Esophagus squamous epithelium (tissue), 5 donors: Measurements from ENCODE around the gene SLC45A1. TPM values are rescaled to one million over a fixed set of nuclear protein-coding genes. Genes with fewer than 3 reads are reported as not detected.
A peak's percentile ranks its signal among the peaks of the same experiment; 100 is the strongest.

ENCODE experiments used
- DNase-seq: peaks from one replicate; lab custom pipeline; 2025; lab: John Stamatoyannopoulos, UW
- H3K27ac ChIP-seq, 4 donors: fragments of 200-600 bp; sonication (generic); one replicate each; pipeline ENCODE4 v1.5.1; 2016 to 2019; ENCODE audit warnings: mild to moderate bottlenecking in 1 of 4
- H3K27me3 ChIP-seq, 4 donors: fragments of 200-600 bp; sonication (generic); 1 replicate in 3 of 4; 2 replicates in 1 of 4; pipeline versions ENCODE4 v1.5.1 to v1.6.0; 2017 to 2021; ENCODE audit warnings: antibody characterized with exemption in 1 of 4
- H3K36me3 ChIP-seq, 3 donors: fragments of 200-600 bp; sonication (generic); one replicate each; pipeline ENCODE4 v1.5.1; 2016 to 2019
- H3K4me1 ChIP-seq, 3 donors: fragments of 200-600 bp; sonication (generic); one replicate each; pipeline ENCODE4 v1.5.1; 2017 to 2019
- H3K4me3 ChIP-seq, 4 donors: fragments of 200-600 bp; sonication (generic); 1 replicate in 3 of 4; 2 replicates in 1 of 4; pipeline ENCODE4 v1.5.1; 2016 to 2019; ENCODE audit warnings: mild to moderate bottlenecking in 2 of 4, moderate library complexity in 1 of 4
- H3K9me3 ChIP-seq, 3 donors: fragments of 200-600 bp; sonication (generic); one replicate each; pipeline ENCODE4 v1.5.1; 2016 to 2019
- POLR2A ChIP-seq, 4 donors: fragments of 450-650 bp; IDR thresholded peaks; one replicate each; pipeline ENCODE4 v1.6.1; 2017; ENCODE audit warnings: antibody characterized with exemption in 4 of 4, mild to moderate bottlenecking in 4 of 4, moderate library complexity in 3 of 4
- WGBS, 2 donors: methylation state at CpG; one replicate each; pipeline ENCODE4 v1.1.5; 2018; 5-methylcytosine and 5-hydroxymethylcytosine counted together
- intact Hi-C: fragments of 100-400 bp; cut with DNase I; formaldehyde crosslinking; loops from one replicate; pipeline ENCODE4 v1.15.0; 2022
- total RNA-seq, 4 donors: library from RNA; depleted of rRNA; stranded (reverse); fragments of >200 nt; gene quantifications; one replicate each; pipeline ENCODE4 v1.1.0, GENCODE V29; 2016
- TF ChIP-seq, protein P1 (sequence below), 6 experiments: fragments of 450-650 bp in 4 of 6; fragments of 200-600 bp in 2 of 6; sonication (generic) in 2 of 6; IDR thresholded peaks; one replicate each; pipeline ENCODE4 v1.5.1; 2016 to 2019; ENCODE audit warnings: antibody characterized with exemption in 6 of 6, mild to moderate bottlenecking in 4 of 6, moderate library complexity in 4 of 6
- donor health status: DM: yes; HTN: yes; CAD: no.

Gene SLC45A1
- total RNA-seq, 4 donors from 2014 or later: 0.13 to 3.4 (median 0.81) TPM

DNA sequence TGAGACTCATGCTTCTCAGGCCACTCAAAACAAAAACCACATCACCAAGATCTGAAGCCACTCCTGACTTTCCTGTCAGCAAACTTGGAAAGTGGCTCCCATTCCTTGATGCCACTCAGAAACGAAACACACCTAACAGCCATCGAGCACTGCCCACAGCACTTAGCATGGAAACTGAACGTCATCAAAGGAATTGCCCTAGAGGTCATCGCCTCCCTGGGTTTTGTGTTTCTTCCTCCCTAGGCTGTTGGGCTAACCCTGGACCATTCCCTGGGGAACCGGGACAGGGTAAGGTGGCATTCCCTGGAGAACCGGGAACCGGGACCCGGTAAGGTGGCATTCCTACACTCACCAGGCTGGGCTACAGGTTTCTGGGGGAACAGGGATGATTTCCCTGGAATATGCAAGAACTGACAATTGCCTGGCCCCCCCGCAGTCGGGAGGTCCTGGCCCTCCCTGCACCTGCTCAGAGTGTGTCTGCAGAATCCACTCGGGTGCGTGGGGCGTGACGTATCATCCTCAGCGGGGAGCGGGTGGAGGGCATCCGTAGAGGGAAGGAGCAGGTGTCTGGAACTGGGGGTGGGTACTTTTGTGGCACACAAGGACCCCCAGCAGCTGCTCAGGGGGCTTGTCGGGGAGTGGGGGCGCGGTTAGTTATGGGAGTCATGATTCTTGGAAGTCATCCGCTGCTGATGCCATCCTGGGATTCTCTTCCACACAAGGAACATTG lies 30.3 kb downstream of the SLC45A1 start:
- no peak for DNase-seq
- no peak overlapping the region for H3K27ac ChIP-seq
- 60 to 71% methylated on average over 2 to 14 of the region's 21 CpGs for WGBS, 2 donors
- H3K36me3 ChIP-seq: peaks cover 0 to 13% (median 0%) of the 10 kb centered on the region in 3 donors
- no peaks in the 10 kb centered on the region for H3K9me3 ChIP-seq
- H3K4me3 ChIP-seq: no peak overlapping the region
- intact Hi-C loops: no loop called here
- peaks cover 0 to 6% (median 0%) of the 10 kb centered on the region in 4 donors for H3K27me3 ChIP-seq
- TF ChIP-seq, protein P1, sequence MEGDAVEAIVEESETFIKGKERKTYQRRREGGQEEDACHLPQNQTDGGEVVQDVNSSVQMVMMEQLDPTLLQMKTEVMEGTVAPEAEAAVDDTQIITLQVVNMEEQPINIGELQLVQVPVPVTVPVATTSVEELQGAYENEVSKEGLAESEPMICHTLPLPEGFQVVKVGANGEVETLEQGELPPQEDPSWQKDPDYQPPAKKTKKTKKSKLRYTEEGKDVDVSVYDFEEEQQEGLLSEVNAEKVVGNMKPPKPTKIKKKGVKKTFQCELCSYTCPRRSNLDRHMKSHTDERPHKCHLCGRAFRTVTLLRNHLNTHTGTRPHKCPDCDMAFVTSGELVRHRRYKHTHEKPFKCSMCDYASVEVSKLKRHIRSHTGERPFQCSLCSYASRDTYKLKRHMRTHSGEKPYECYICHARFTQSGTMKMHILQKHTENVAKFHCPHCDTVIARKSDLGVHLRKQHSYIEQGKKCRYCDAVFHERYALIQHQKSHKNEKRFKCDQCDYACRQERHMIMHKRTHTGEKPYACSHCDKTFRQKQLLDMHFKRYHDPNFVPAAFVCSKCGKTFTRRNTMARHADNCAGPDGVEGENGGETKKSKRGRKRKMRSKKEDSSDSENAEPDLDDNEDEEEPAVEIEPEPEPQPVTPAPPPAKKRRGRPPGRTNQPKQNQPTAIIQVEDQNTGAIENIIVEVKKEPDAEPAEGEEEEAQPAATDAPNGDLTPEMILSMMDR (IDR thresholded peaks at IDR 0.05): no peak
- TF ChIP-seq POLR2A (IDR thresholded peaks at IDR 0.05): no peak
- H3K4me1 ChIP-seq: peaks cover 15 to 60% (median 21%) of the 10 kb centered on the region in 3 donors

DNA sequence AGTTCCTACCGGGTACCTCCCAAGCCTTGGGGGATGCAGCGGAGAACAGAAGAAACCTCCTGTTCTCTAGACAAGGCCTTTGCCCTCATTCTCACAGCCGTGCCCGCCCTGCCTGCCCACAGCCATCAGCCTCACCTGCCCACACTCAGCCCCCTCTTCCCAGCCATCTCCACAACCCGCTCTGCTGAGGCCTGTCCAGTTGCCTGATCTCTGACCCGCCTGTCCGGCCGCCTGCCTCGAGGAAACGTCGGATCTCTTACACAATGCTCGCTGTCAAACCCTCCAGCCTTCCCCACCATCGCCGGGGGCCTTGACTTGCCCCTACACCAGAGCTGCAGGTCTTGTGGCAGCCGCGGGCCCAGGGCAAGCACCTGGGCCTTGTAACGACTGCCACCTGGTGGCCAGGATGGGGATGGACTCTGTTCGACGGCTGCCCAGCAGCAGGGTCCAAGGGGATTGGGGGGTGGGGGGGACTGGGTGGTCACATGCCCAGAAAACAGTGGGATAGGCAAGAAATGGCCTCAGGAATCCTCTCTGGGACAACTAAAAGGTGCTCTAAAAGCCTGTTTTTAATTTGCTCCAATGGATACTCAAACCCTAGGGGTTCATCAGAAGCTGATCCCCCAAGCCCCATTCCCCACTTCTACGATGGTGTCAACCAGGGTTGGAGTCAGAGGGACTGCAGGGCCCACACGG lies 31.0 kb downstream of the SLC45A1 start:
- DNase-seq: no peak
- H3K27ac ChIP-seq: no peak overlapping the region
- H3K4me1 ChIP-seq: peaks cover 11 to 60% (median 17%) of the 10 kb centered on the region in 3 donors
- peaks cover 0 to 20% (median 0%) of the 10 kb centered on the region in 3 donors for H3K36me3 ChIP-seq
- H3K27me3 ChIP-seq: peaks cover 0 to 6% (median 0%) of the 10 kb centered on the region in 4 donors
- TF ChIP-seq POLR2A (IDR thresholded peaks at IDR 0.05): no peak
- TF ChIP-seq, protein P1 (IDR thresholded peaks at IDR 0.05): peak; percentile 73 to 92 (median 85)
- no peak overlapping the region for H3K4me3 ChIP-seq
- intact Hi-C loops: no loop called here
- WGBS, 2 donors: 17 to 31% methylated on average over 14 to 16 of the region's 21 CpGs
- no peaks in the 10 kb centered on the region for H3K9me3 ChIP-seq

DNA sequence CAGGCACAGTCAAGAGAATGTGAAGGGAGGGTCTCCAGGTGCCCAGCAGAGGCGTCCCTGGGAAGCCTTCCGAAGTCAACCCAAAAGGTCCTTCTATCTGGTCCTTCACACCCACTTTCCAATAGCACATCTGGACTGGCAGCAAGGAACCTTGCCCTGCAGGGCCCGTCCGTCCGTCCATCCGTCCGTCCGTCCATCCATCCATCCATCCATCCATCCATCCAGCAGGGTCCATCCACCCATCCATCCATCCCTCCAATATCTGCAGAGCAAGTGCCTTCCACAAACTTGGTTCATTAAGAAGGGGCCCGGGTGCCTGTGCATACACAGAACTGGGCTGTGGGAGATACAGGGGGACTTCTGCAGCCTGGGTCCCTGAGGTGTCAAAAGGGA lies 31.6 kb downstream of the SLC45A1 start:
- H3K27ac ChIP-seq: peak overlapping the region in 1 of 4 donors; percentile 32

DNA sequence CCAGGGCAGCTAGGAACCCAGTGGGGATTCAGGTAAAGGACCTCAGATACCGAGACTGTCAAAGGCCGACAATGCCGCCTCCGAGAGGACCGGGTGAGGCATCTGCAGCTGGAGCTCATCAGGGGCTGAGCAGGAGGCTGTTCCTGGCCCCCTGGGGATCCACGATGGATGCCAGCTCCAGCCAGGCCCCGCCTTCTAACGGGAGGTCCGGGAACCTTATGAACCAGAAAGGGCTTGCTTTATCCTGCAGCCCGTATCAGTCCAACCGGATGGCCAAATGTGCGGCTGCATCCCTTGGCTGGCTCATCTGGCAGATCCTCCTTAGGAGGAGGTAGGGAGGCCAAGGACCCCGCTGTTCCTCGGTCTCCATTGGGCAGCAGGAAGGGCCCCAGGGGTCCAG lies 32.0 kb downstream of the SLC45A1 start:
- Histone ChIP-seq H3K36me3 (peaks cover 0 to 31% (median 7%) of the 10 kb centered on the region in 3 donors), H3K9me3 (no peaks in the 10 kb centered on the region), H3K27ac (peak overlapping the region in 3 of 4 donors; percentile 6 to 70 (median 32)), H3K4me3 (no peak overlapping the region), H3K4me1 (peaks cover 8 to 62% (median 17%) of the 10 kb centered on the region in 3 donors), H3K27me3 (peaks cover 0 to 6% (median 0%) of the 10 kb centered on the region in 4 donors)
- whole genome bisulfite sequencing, 2 donors: 40 to 92% methylated on average over 3 to 4 of the region's 14 CpGs
- intact Hi-C loops: no loop called here
- TF ChIP-seq, protein P1 (IDR thresholded peaks at IDR 0.05): no peak
- no peak for TF ChIP-seq POLR2A (IDR thresholded peaks at IDR 0.05)
- DNase-seq: no peak

More for the DNA sequence above, 31.6 kb downstream of the SLC45A1 start:
- no peak for TF ChIP-seq POLR2A (IDR thresholded peaks at IDR 0.05)
- TF ChIP-seq, protein P1 (IDR thresholded peaks at IDR 0.05): no peak
- no peak for DNase-seq
- H3K27me3 ChIP-seq: peaks cover 0 to 6% (median 0%) of the 10 kb centered on the region in 4 donors
- no peak overlapping the region for H3K4me3 ChIP-seq
- intact Hi-C loops: no loop called here
- peaks cover 8 to 61% (median 17%) of the 10 kb centered on the region in 3 donors for H3K4me1 ChIP-seq
- 64 to 81% methylated on average over 7 to 8 of the region's 9 CpGs for WGBS, 2 donors
- H3K9me3 ChIP-seq: no peaks in the 10 kb centered on the region
- peaks cover 0 to 26% (median 5%) of the 10 kb centered on the region in 3 donors for H3K36me3 ChIP-seq
